Measurements from ENCODE around the gene MSI1.

The MSI1 gene

GRCh38 chr12:120394483-120395367 is 25.8 kb upstream of the MSI1 start:
- peaks cover 14% of the 10 kb centered on the region; the same call in 1 of the 2 replicates for H3K4me1 ChIP-seq (ENCODE audit: insufficient read depth, low read length)

GRCh38 chr12:120390540-120391120 is 21.7 kb upstream of the MSI1 start:
- H3K4me1 ChIP-seq (ENCODE audit: insufficient read depth, low read length), result peaks cover 9% of the 10 kb centered on the region; the same call in 1 of the 2 replicates
- H3K9me3 ChIP-seq (ENCODE audit: control insufficient read depth, insufficient read depth, low read length), result no peaks in the 10 kb centered on the region
- H3K9ac ChIP-seq (ENCODE audit: low read depth, low read length), result no peak overlapping the region
- H3K36me3 ChIP-seq (ENCODE audit: insufficient read depth, low read length), result no peaks in the 10 kb centered on the region

More at GRCh38 chr12:120394483-120395367, 25.8 kb upstream of the MSI1 start:
- H3K36me3 ChIP-seq (ENCODE audit: insufficient read depth, low read length), result no peaks in the 10 kb centered on the region
- no peaks in the 10 kb centered on the region for H3K9me3 ChIP-seq (ENCODE audit: control insufficient read depth, insufficient read depth, low read length)
- H3K9ac ChIP-seq (ENCODE audit: low read depth, low read length), result peak overlapping the region; percentile 40

DNA sequence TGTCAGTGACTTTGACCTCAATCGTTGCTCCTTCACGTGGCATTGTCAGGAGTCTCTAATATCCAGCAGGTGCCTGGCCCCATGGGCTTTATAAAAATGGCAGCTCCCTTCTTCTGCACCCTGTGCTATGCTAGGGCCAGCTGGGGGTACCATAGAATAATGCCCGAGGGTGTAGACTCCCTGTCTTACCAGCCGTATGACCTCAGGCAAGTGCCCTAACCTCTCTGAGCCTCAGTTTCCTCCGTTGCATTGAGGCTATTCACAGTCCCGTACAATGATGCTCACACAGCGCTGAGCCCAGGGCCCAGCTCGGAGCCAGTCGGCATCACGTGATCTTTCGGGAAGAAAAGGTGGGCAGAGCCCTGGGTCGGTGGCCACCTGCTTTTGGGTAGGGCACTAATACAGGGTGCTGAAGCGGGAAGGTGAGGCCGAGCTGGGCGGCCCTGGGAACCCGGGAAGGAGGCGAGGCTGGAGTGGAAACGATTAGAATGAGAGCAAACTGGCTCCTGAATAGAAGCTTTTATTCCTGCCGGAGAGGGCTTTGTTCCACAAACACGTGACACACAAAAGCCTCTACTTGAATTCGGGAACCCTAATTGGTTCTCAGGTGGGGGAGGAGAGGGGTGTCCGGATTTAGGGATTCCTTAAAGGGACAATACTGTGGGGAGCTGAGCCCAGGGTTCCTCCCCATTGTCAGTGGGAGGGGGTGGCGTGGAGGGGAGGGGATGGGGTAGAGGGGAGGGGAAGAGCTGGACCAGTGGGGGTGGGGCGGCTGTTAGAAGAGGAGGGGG is 19.9 kb upstream of the MSI1 start:
- no peaks in the 10 kb centered on the region for H3K9me3 ChIP-seq (ENCODE audit: control insufficient read depth, insufficient read depth, low read length)
- no peaks in the 10 kb centered on the region for H3K36me3 ChIP-seq (ENCODE audit: insufficient read depth, low read length)
- 0 out of 2 replicates have a peak, but pooled peaks cover 3% of the 10 kb centered on the region for H3K4me1 ChIP-seq (ENCODE audit: insufficient read depth, low read length)
- H3K9ac ChIP-seq (ENCODE audit: low read depth, low read length), result peak overlapping the region; percentile 57; the same call in 1 of the 2 replicates

GRCh38 chr12:120381752-120382419 is 12.9 kb upstream of the MSI1 start:
- Histone ChIP-seq H3K9me3 (ENCODE audit: control insufficient read depth, insufficient read depth, low read length) (no peaks in the 10 kb centered on the region), H3K4me1 (ENCODE audit: insufficient read depth, low read length) (peaks cover 5% of the 10 kb centered on the region), H3K36me3 (ENCODE audit: insufficient read depth, low read length) (no peaks in the 10 kb centered on the region), H3K9ac (ENCODE audit: low read depth, low read length) (no peak overlapping the region)

DNA sequence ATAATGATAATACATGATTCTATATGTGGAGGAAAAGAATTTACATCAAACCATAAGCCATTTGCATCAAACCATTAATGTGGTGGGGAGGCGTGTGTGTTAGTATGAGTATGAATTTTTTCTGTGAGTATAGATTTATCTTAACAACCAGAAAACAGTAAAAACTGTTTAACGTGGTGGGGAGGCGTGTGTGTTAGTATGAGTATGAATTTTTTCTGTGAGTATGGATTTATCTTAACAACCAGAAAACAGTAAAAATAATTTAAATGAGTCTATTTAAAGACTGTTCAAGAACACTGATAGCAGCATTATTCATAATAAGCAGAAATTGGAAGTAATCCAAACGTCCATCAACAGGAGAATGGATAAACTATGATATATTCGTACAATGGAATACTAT is 9.1 kb upstream of the MSI1 start:
- H3K9ac ChIP-seq (ENCODE audit: low read depth, low read length), result no peak overlapping the region
- H3K36me3 ChIP-seq (ENCODE audit: insufficient read depth, low read length), result no peaks in the 10 kb centered on the region
- peaks cover 17% of the 10 kb centered on the region for H3K4me1 ChIP-seq (ENCODE audit: insufficient read depth, low read length)
- H3K9me3 ChIP-seq (ENCODE audit: control insufficient read depth, insufficient read depth, low read length), result no peaks in the 10 kb centered on the region

- Histone ChIP-seq H3K36me3 (ENCODE audit: insufficient read depth, low read length) (no peaks in the 10 kb centered on the region), H3K9me3 (ENCODE audit: control insufficient read depth, insufficient read depth, low read length) (no peaks in the 10 kb centered on the region), H3K9ac (ENCODE audit: low read depth, low read length) (no peak overlapping the region), H3K4me1 (ENCODE audit: insufficient read depth, low read length) (peaks cover 17% of the 10 kb centered on the region)
Observed at GRCh38 chr12:120377611-120378010, 8.6 kb upstream of the MSI1 start.

GRCh38 chr12:120376934-120377572 is 8.1 kb upstream of the MSI1 start:
- Histone ChIP-seq H3K36me3 (ENCODE audit: insufficient read depth, low read length) (no peaks in the 10 kb centered on the region), H3K4me1 (ENCODE audit: insufficient read depth, low read length) (peaks cover 17% of the 10 kb centered on the region), H3K9ac (ENCODE audit: low read depth, low read length) (no peak overlapping the region), H3K9me3 (ENCODE audit: control insufficient read depth, insufficient read depth, low read length) (no peaks in the 10 kb centered on the region)

- Histone ChIP-seq H3K9ac (ENCODE audit: low read depth, low read length) (no peak overlapping the region), H3K9me3 (ENCODE audit: control insufficient read depth, insufficient read depth, low read length) (no peaks in the 10 kb centered on the region), H3K36me3 (ENCODE audit: insufficient read depth, low read length) (no peaks in the 10 kb centered on the region), H3K4me1 (ENCODE audit: insufficient read depth, low read length) (peaks cover 22% of the 10 kb centered on the region)
Observed at GRCh38 chr12:120376416-120376815, 7.5 kb upstream of the MSI1 start.

DNA sequence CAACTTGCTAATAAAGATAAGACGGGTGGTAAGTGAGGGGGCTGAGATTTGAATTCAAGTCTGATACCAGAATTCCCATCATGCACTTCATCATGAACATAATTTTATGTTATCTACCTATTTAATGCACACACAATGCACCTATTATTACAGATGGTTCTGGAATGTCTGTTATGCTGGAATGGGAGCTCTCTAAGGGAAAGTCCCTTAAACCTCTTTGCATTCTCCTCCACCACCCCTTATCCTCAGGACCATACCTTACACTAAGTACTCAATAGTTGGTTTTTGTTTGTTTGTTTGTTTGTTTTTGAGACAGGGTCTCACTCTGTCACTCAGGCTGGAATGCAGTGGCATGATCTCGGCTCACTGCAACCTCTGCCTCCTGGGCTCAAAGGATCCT is 7.0 kb upstream of the MSI1 start:
- H3K9ac ChIP-seq (ENCODE audit: low read depth, low read length), result no peak overlapping the region

DNA sequence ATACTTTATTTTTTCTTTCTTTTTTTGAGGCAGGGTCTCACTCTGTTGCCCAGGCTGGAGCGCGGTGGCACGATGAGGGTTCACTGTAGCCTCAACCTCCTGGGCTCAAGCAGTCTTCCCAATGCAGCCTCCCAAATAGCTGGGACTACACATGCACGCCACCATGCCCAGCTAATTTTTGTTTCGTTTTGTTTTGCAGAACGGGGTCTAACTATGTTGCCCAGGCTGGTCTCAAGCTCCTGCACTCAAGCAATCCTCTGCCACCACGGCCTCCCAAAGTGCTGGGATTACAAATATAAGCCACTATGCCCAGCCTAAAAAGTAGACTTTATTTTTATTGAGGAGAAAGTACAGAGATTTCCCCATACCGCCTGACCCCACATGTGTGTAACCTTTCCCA is 4.7 kb upstream of the MSI1 start:
- Histone ChIP-seq H3K36me3 (ENCODE audit: insufficient read depth, low read length) (no peaks in the 10 kb centered on the region), H3K9me3 (ENCODE audit: control insufficient read depth, insufficient read depth, low read length) (no peaks in the 10 kb centered on the region), H3K9ac (ENCODE audit: low read depth, low read length) (no peak overlapping the region), H3K4me1 (ENCODE audit: insufficient read depth, low read length) (peaks cover 31% of the 10 kb centered on the region)

More for the DNA sequence above, 7.0 kb upstream of the MSI1 start:
- Histone ChIP-seq H3K36me3 (ENCODE audit: insufficient read depth, low read length) (no peaks in the 10 kb centered on the region), H3K9me3 (ENCODE audit: control insufficient read depth, insufficient read depth, low read length) (no peaks in the 10 kb centered on the region), H3K4me1 (ENCODE audit: insufficient read depth, low read length) (peaks cover 26% of the 10 kb centered on the region)

DNA sequence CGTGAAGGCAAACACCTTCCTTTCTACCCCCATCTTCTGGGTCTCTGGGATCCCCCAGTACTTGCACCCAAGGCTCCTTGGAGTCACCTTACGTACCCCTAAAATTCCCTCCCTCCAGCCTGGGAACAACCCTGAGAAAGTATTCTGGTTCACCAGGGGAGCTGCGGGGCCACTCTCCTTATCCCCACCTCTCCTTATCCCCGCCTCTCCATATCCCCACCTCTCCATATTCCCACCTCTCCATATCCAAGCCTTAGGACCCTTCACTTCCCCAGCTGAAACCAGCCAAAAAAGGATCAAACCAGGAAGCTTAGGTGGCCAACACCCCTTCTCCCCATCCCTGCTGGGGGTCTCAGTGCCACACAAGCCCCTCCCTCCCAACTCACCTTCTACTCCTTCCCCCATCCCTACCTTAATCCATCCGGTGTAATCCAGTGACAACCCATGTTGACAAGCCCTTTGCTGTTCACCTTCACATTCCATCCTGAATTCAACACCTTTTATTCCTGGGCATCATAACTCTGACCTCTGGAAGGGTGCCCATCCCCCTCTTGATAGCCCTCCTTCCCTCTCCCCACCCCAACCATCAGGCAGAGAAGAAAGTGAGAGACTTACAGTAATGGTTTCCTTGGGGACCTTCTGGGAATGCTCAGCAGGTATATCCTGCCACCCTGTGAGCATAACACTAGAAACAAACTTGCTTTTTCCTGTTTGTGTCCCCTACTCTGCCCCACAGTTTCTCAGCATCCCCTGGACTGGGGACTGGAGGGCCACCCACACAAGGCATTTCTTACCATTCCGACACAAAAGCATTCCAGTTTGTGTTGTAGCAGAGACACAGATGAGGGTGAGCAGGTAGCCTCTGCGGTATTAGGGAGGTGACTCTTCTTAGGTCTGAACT is 1.6 kb upstream of the MSI1 start:
- H3K36me3 ChIP-seq (ENCODE audit: insufficient read depth, low read length), result no peaks in the 10 kb centered on the region
- H3K9me3 ChIP-seq (ENCODE audit: control insufficient read depth, insufficient read depth, low read length), result no peaks in the 10 kb centered on the region
- peaks cover 19% of the 10 kb centered on the region for H3K4me1 ChIP-seq (ENCODE audit: insufficient read depth, low read length)
- peak overlapping the region; percentile 65; the same call in 1 of the 2 replicates for H3K9ac ChIP-seq (ENCODE audit: low read depth, low read length)

DNA sequence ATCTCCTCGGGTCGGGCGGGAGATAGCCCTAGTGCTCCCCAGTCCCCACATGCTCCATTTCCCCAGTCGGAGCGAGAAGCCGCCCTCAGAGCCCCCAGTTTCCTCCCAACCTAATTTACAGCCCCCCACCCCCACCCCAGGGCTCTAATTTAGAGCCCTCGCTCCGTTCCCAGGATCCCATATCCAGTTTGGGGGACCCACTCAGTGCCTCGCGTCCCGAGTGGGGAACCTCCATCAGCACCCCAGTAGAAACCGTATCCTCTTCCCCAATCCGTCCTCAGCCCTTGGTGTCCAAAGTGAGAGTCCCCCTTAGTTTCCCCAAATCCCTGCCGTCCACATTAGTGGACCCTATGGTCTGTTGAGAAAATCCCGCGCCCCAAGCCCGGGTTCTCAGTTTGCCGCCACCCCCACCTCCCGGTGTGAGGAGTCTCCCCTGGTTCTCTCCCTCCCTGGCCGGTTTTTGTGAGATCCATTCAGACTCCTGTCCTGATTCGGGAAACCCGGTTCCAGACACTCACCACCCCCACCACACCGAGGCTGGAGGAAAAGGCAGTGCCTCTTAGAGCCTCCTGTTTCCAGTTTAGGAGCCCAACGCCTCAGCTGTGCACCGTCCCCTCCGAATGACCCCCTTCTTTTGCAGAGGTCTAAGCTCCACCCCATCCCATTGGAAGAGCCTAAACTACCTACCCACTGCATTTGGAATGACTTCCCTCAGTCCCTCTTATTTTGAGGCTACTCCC is 809 bp upstream of the MSI1 start:
- Histone ChIP-seq H3K9ac (ENCODE audit: low read depth, low read length) (peak overlapping the region; percentile 65), H3K9me3 (ENCODE audit: control insufficient read depth, insufficient read depth, low read length) (no peaks in the 10 kb centered on the region), H3K36me3 (ENCODE audit: insufficient read depth, low read length) (no peaks in the 10 kb centered on the region), H3K4me1 (ENCODE audit: insufficient read depth, low read length) (peaks cover 19% of the 10 kb centered on the region)
